Measurements from ENCODE around the gene SLC22A12. TPM values are rescaled to one million over a fixed set of nuclear protein-coding genes. Genes with fewer than 3 reads are reported as not detected.

The SLC22A12 gene
- total RNA-seq, 1 donor from 2014 or later, result not detected

- Mint-ChIP-seq H3K9me3 (ENCODE audit: unreplicated experiment) (no peaks in the 10 kb centered on the region), H3K4me1 (ENCODE audit: low read depth, unreplicated experiment) (no peaks in the 10 kb centered on the region), H3K36me3 (ENCODE audit: low read depth, unreplicated experiment) (peaks cover 2% of the 10 kb centered on the region), H3K27me3 (ENCODE audit: low read depth, unreplicated experiment) (peaks cover 42% of the 10 kb centered on the region), H3K4me3 (ENCODE audit: unreplicated experiment) (peak overlapping the region; percentile 34), H3K27ac (ENCODE audit: unreplicated experiment) (no peak overlapping the region)
- Histone ChIP-seq H3K4me2 (ENCODE audit: low read length) (peak overlapping the region; percentile 41), H3K27ac (ENCODE audit: low read depth, low read length) (no peak overlapping the region), H3K4me1 (ENCODE audit: insufficient read depth, low read length) (no peaks in the 10 kb centered on the region), H3K79me2 (ENCODE audit: insufficient read depth, low read length) (no peaks in the 10 kb centered on the region), H2AFZ (ENCODE audit: low read depth, low read length) (peak overlapping the region; percentile 26), H3K27me3 (ENCODE audit: insufficient read depth, low read length) (peaks cover 45% of the 10 kb centered on the region), H3K36me3 (ENCODE audit: insufficient read depth, low read length) (no peaks in the 10 kb centered on the region), H3K9me3 (ENCODE audit: insufficient read depth, low read depth, low read length) (no peaks in the 10 kb centered on the region), H3K9ac (ENCODE audit: low read length) (no peak overlapping the region), H4K20me1 (ENCODE audit: insufficient read depth, low read length) (peaks cover 6% of the 10 kb centered on the region), H3K4me3 (ENCODE audit: insufficient read depth, low read depth, low read length) (no peak overlapping the region)
- FAIRE-seq (no peak), DNase-seq (ENCODE audit: low read depth) (no peak)
- TF ChIP-seq CTCF (IDR thresholded peaks at IDR 0.05; ENCODE audit: insufficient read depth, low read depth, low read length) (no peak), EZH2 (IDR thresholded peaks at IDR 0.05; ENCODE audit: insufficient read depth, low read length) (peak; percentile 59)
Observed at GRCh38 chr11:64637334-64638017, 46.5 kb downstream of the SLC22A12 start.

- H3K27ac ChIP-seq (ENCODE audit: low read depth, low read length), result no peak overlapping the region
- peaks cover 6% of the 10 kb centered on the region for H4K20me1 ChIP-seq (ENCODE audit: insufficient read depth, low read length)
- Mint-ChIP-seq H3K4me3 (ENCODE audit: unreplicated experiment) (no peak overlapping the region), H3K4me1 (ENCODE audit: low read depth, unreplicated experiment) (no peaks in the 10 kb centered on the region), H3K36me3 (ENCODE audit: low read depth, unreplicated experiment) (peaks cover 2% of the 10 kb centered on the region), H3K9me3 (ENCODE audit: unreplicated experiment) (no peaks in the 10 kb centered on the region), H3K27me3 (ENCODE audit: low read depth, unreplicated experiment) (peaks cover 38% of the 10 kb centered on the region), H3K27ac (ENCODE audit: unreplicated experiment) (no peak overlapping the region)
- H3K9ac ChIP-seq (ENCODE audit: low read length), result no peak overlapping the region
- FAIRE-seq (no peak), DNase-seq (ENCODE audit: low read depth) (no peak)
- peak overlapping the region; percentile 26 for H2AFZ ChIP-seq (ENCODE audit: low read depth, low read length)
- H3K4me2 ChIP-seq (ENCODE audit: low read length), result peak overlapping the region; percentile 41
- no peaks in the 10 kb centered on the region for H3K4me1 ChIP-seq (ENCODE audit: insufficient read depth, low read length)
- H3K27me3 ChIP-seq (ENCODE audit: insufficient read depth, low read length), result peaks cover 47% of the 10 kb centered on the region
- no peaks in the 10 kb centered on the region for H3K9me3 ChIP-seq (ENCODE audit: insufficient read depth, low read depth, low read length)
- H3K4me3 ChIP-seq (ENCODE audit: insufficient read depth, low read depth, low read length), result no peak overlapping the region
- H3K79me2 ChIP-seq (ENCODE audit: insufficient read depth, low read length), result no peaks in the 10 kb centered on the region
- TF ChIP-seq CTCF (IDR thresholded peaks at IDR 0.05; ENCODE audit: insufficient read depth, low read depth, low read length) (no peak), EZH2 (IDR thresholded peaks at IDR 0.05; ENCODE audit: insufficient read depth, low read length) (no peak)
- H3K36me3 ChIP-seq (ENCODE audit: insufficient read depth, low read length), result no peaks in the 10 kb centered on the region
Observed at GRCh38 chr11:64638018-64638665, 47.1 kb downstream of the SLC22A12 start.

GRCh38 chr11:64638829-64639228, 47.8 kb downstream of the SLC22A12 start:
- Histone ChIP-seq H3K9me3 (ENCODE audit: insufficient read depth, low read depth, low read length) (no peaks in the 10 kb centered on the region), H3K9ac (ENCODE audit: low read length) (no peak overlapping the region), H3K4me1 (ENCODE audit: insufficient read depth, low read length) (no peaks in the 10 kb centered on the region), H3K4me3 (ENCODE audit: insufficient read depth, low read depth, low read length) (no peak overlapping the region), H3K36me3 (ENCODE audit: insufficient read depth, low read length) (no peaks in the 10 kb centered on the region), H2AFZ (ENCODE audit: low read depth, low read length) (no peak overlapping the region), H4K20me1 (ENCODE audit: insufficient read depth, low read length) (peaks cover 6% of the 10 kb centered on the region), H3K27ac (ENCODE audit: low read depth, low read length) (no peak overlapping the region), H3K4me2 (ENCODE audit: low read length) (no peak overlapping the region), H3K27me3 (ENCODE audit: insufficient read depth, low read length) (peaks cover 46% of the 10 kb centered on the region), H3K79me2 (ENCODE audit: insufficient read depth, low read length) (no peaks in the 10 kb centered on the region)
- H3K27me3 Mint-ChIP-seq (ENCODE audit: low read depth, unreplicated experiment), result peaks cover 34% of the 10 kb centered on the region
- no peak overlapping the region for H3K27ac Mint-ChIP-seq (ENCODE audit: unreplicated experiment)
- H3K4me1 Mint-ChIP-seq (ENCODE audit: low read depth, unreplicated experiment), result no peaks in the 10 kb centered on the region
- FAIRE-seq (no peak), DNase-seq (ENCODE audit: low read depth) (no peak)
- TF ChIP-seq CTCF (IDR thresholded peaks at IDR 0.05; ENCODE audit: insufficient read depth, low read depth, low read length) (no peak), EZH2 (IDR thresholded peaks at IDR 0.05; ENCODE audit: insufficient read depth, low read length) (no peak)
- H3K9me3 Mint-ChIP-seq (ENCODE audit: unreplicated experiment), result no peaks in the 10 kb centered on the region
- peaks cover 2% of the 10 kb centered on the region for H3K36me3 Mint-ChIP-seq (ENCODE audit: low read depth, unreplicated experiment)
- H3K4me3 Mint-ChIP-seq (ENCODE audit: unreplicated experiment), result no peak overlapping the region
